Measurements from ENCODE around the gene COL18A1. TPM values are rescaled to one million over a fixed set of nuclear protein-coding genes. Genes with fewer than 3 reads are reported as not detected.

Gene COL18A1
- 9.2 and 16.9 TPM in 2 replicates for total RNA-seq

GRCh38 chr21:45404730-45405270 lies at the start of gene COL18A1:
COL18A1 (plus strand) TSS chr21:45405165; CDS start chr21:45405231, 66 bp downstream.
- Histone ChIP-seq H3K36me3 (ENCODE audit: control insufficient read depth, insufficient read depth, low read length) (no peaks in the 10 kb centered on the region), H3K4me3 (ENCODE audit: low read depth, low read length) (peak within 1 kb of the TSS; percentile 41), H3K27me3 (ENCODE audit: control insufficient read depth, insufficient read depth, low read length) (peaks cover 3% of the 10 kb centered on the region)
- FAIRE-seq (no peak), DNase-seq (ENCODE audit: low read depth) (no peak)
- no peak for TF ChIP-seq CTCF (IDR thresholded peaks at IDR 0.05; ENCODE audit: insufficient read depth, low read length, severe bottlenecking)

- Histone ChIP-seq H3K36me3 (ENCODE audit: control insufficient read depth, insufficient read depth, low read length) (no peaks in the 10 kb centered on the region), H3K27me3 (ENCODE audit: control insufficient read depth, insufficient read depth, low read length) (peaks cover 3% of the 10 kb centered on the region), H3K4me3 (ENCODE audit: low read depth, low read length) (no peak overlapping the region)
- no peak for TF ChIP-seq CTCF (IDR thresholded peaks at IDR 0.05; ENCODE audit: insufficient read depth, low read length, severe bottlenecking)
- FAIRE-seq (no peak), DNase-seq (ENCODE audit: low read depth) (no peak)
Observed at GRCh38 chr21:45355573-45355972, 49.4 kb upstream of the COL18A1 start.

GRCh38 chr21:45356251-45356650 lies 48.7 kb upstream of the COL18A1 start:
- FAIRE-seq (no peak), DNase-seq (ENCODE audit: low read depth) (no peak)
- no peak for TF ChIP-seq CTCF (IDR thresholded peaks at IDR 0.05; ENCODE audit: insufficient read depth, low read length, severe bottlenecking)
- peaks cover 3% of the 10 kb centered on the region for H3K27me3 ChIP-seq (ENCODE audit: control insufficient read depth, insufficient read depth, low read length)
- H3K36me3 ChIP-seq (ENCODE audit: control insufficient read depth, insufficient read depth, low read length) = no peaks in the 10 kb centered on the region
- H3K4me3 ChIP-seq (ENCODE audit: low read depth, low read length) = no peak overlapping the region

- no peak for TF ChIP-seq CTCF (IDR thresholded peaks at IDR 0.05; ENCODE audit: insufficient read depth, low read length, severe bottlenecking)
- Histone ChIP-seq H3K27me3 (ENCODE audit: control insufficient read depth, insufficient read depth, low read length) (peaks cover 3% of the 10 kb centered on the region), H3K36me3 (ENCODE audit: control insufficient read depth, insufficient read depth, low read length) (no peaks in the 10 kb centered on the region), H3K4me3 (ENCODE audit: low read depth, low read length) (no peak overlapping the region)
- no peak for FAIRE-seq
- DNase-seq (ENCODE audit: low read depth) = no peak
Observed at GRCh38 chr21:45356653-45357435, 48.1 kb upstream of the COL18A1 start.

- TF ChIP-seq CTCF (IDR thresholded peaks at IDR 0.05; ENCODE audit: insufficient read depth, low read length, severe bottlenecking) = peak; percentile 5
- FAIRE-seq = no peak
- H3K27me3 ChIP-seq (ENCODE audit: control insufficient read depth, insufficient read depth, low read length) = peaks cover 3% of the 10 kb centered on the region
- no peak for DNase-seq (ENCODE audit: low read depth)
- H3K4me3 ChIP-seq (ENCODE audit: low read depth, low read length) = no peak overlapping the region
- H3K36me3 ChIP-seq (ENCODE audit: control insufficient read depth, insufficient read depth, low read length) = no peaks in the 10 kb centered on the region
Observed at GRCh38 chr21:45357436-45358260, 47.3 kb upstream of the COL18A1 start.

Data from bronchial epithelial cell (primary cell).